Small intestine (tissue), 7 donors: ENCODE data around the gene SH3PXD2B. TPM values are rescaled to one million over a fixed set of nuclear protein-coding genes. Genes with fewer than 3 reads are reported as not detected.

Experiments used
- DNase-seq, 2 donors: peaks; one replicate each; pipeline versions ENCODE4 v3.0.0 to v3.0.0-alpha.2; 2013
- FAIRE-seq: peaks from 2 replicates; lab custom pipeline; 2012; peaks lifted over from hg19 to GRCh38; lab: Jason Lieb, UNC
- H3K27ac ChIP-seq, 3 donors: one replicate each; pipeline ENCODE4 v1.5.1; 2013; ENCODE audit warnings: low read length in 2 of 3, mild to moderate bottlenecking in 2 of 3, control low read depth in 1 of 3, inconsistent platforms in 1 of 3, low read depth in 1 of 3, moderate library complexity in 1 of 3
- H3K27me3 ChIP-seq, 3 donors: one replicate each; pipeline ENCODE4 v1.6.1; 2013; ENCODE audit warnings: low read length in 3 of 3, inconsistent platforms in 1 of 3; ENCODE audit not compliant: control insufficient read depth in 3 of 3, insufficient read depth in 3 of 3
- H3K36me3 ChIP-seq, 3 donors: one replicate each; pipeline ENCODE4 v1.6.1; 2013; ENCODE audit warnings: low read length in 3 of 3, inconsistent platforms in 1 of 3, low read depth in 1 of 3, mild to moderate bottlenecking in 1 of 3, moderate library complexity in 1 of 3; ENCODE audit not compliant: control insufficient read depth in 3 of 3, insufficient read depth in 2 of 3
- H3K4me1 ChIP-seq, 3 donors: one replicate each; pipeline ENCODE4 v1.6.1; 2013; ENCODE audit warnings: low read length in 2 of 3, inconsistent platforms in 1 of 3, low read depth in 1 of 3, mild to moderate bottlenecking in 1 of 3, moderate library complexity in 1 of 3; ENCODE audit not compliant: control insufficient read depth in 3 of 3, insufficient read depth in 2 of 3
- H3K4me3 ChIP-seq, 3 donors: one replicate each; pipeline ENCODE4 v1.5.1; 2013; ENCODE audit warnings: low read length in 3 of 3, control low read depth in 1 of 3, inconsistent platforms in 1 of 3, low read depth in 1 of 3, mild to moderate bottlenecking in 1 of 3, moderate library complexity in 1 of 3
- H3K9me3 ChIP-seq, 2 donors: one replicate each; pipeline ENCODE4 v1.6.1; 2013; ENCODE audit warnings: low read depth in 1 of 2, low read length in 1 of 2; ENCODE audit not compliant: control insufficient read depth in 2 of 2, insufficient read depth in 1 of 2
- WGBS, 3 donors: extraction: QIAGEN DNeasy Blood & Tissue Kit; methylation state at CpG; one replicate each; pipeline ENCODE4 v1.1.7; 2013; 5-methylcytosine and 5-hydroxymethylcytosine counted together
- polyA plus RNA-seq, 4 donors: library from polyadenylated mRNA; stranded (reverse) in 3 of 4; unstranded in 1 of 4; fragments of 200-250 nt in 3 of 4; fragments of 120-200 nt in 1 of 4; gene quantifications; one replicate each; pipeline versions ENCODE4 v1.2.1 to v1.2.3, GENCODE V29; 2013
- donor health status: healthy with polysubstance abuse.
- donor health status: control.
- donor health status: control.
- donor health status: Bipolar disorder and iron deficiency.
- donor health status: healthy.

Gene SH3PXD2B
- polyA plus RNA-seq, 4 donors: 1.1 to 11.9 (median 6.5) TPM

GRCh38 chr5:172321593-172321992 is 132.7 kb downstream of the SH3PXD2B start:
- H3K9me3 ChIP-seq: peaks cover 0 to 2% of the 10 kb centered on the region in 2 donors
- H3K36me3 ChIP-seq: no peaks in the 10 kb centered on the region
- no peak for DNase-seq
- H3K27ac ChIP-seq: no peak overlapping the region
- H3K4me1 ChIP-seq: no peaks in the 10 kb centered on the region
- no peaks in the 10 kb centered on the region for H3K27me3 ChIP-seq
- no peak for FAIRE-seq
- no peak overlapping the region for H3K4me3 ChIP-seq

- DNase-seq (no peak), FAIRE-seq (no peak)
- Histone ChIP-seq H3K27ac (no peak overlapping the region), H3K4me1 (peaks cover 0 to 11% (median 0%) of the 10 kb centered on the region in 3 donors), H3K9me3 (peaks cover 0 to 2% of the 10 kb centered on the region in 2 donors), H3K36me3 (no peaks in the 10 kb centered on the region), H3K27me3 (no peaks in the 10 kb centered on the region), H3K4me3 (no peak overlapping the region)
- WGBS, 3 donors: 81 to 93% (median 90%) methylated on average over 4 of the region's 4 CpGs
Observed at GRCh38 chr5:172319708-172320441, 134.4 kb downstream of the SH3PXD2B start.

GRCh38 chr5:172315587-172316493 is 138.5 kb downstream of the SH3PXD2B start:
- DNase-seq (peak in 1 of 2 donors; percentile 20), FAIRE-seq (no peak)
- peaks cover 0 to 2% (median 0%) of the 10 kb centered on the region in 3 donors for H3K27me3 ChIP-seq
- no peaks in the 10 kb centered on the region for H3K36me3 ChIP-seq
- H3K27ac ChIP-seq: peak overlapping the region in 1 of 3 donors; percentile 68
- H3K9me3 ChIP-seq: peaks cover 0 to 5% of the 10 kb centered on the region in 2 donors
- H3K4me3 ChIP-seq: no peak overlapping the region
- H3K4me1 ChIP-seq: peaks cover 0 to 11% (median 0%) of the 10 kb centered on the region in 3 donors
- WGBS, 3 donors: 84 to 92% (median 91%) methylated on average over 11 of the region's 11 CpGs

- Histone ChIP-seq H3K9me3 (peaks cover 0 to 5% of the 10 kb centered on the region in 2 donors), H3K4me3 (no peak overlapping the region), H3K27ac (no peak overlapping the region), H3K27me3 (peaks cover 0 to 2% (median 0%) of the 10 kb centered on the region in 3 donors), H3K4me1 (peaks cover 0 to 11% (median 0%) of the 10 kb centered on the region in 3 donors), H3K36me3 (no peaks in the 10 kb centered on the region)
- WGBS, 3 donors: 81 to 89% (median 88%) methylated on average over 4 of the region's 4 CpGs
- FAIRE-seq (no peak), DNase-seq (no peak)
Observed at GRCh38 chr5:172313915-172314314, 140.4 kb downstream of the SH3PXD2B start.

GRCh38 chr5:172312286-172312685 is 142.0 kb downstream of the SH3PXD2B start:
- 48 to 63% (median 62%) methylated on average over 1 of the region's 1 CpG for WGBS, 3 donors

GRCh38 chr5:172311605-172312004 is 142.7 kb downstream of the SH3PXD2B start:
- WGBS, 3 donors: 81 to 88% (median 82%) methylated on average over 4 of the region's 4 CpGs
- Histone ChIP-seq H3K27ac (no peak overlapping the region), H3K4me3 (no peak overlapping the region), H3K27me3 (peaks cover 0 to 2% (median 0%) of the 10 kb centered on the region in 3 donors), H3K36me3 (no peaks in the 10 kb centered on the region), H3K9me3 (peaks cover 0 to 5% of the 10 kb centered on the region in 2 donors), H3K4me1 (peaks cover 0 to 11% (median 0%) of the 10 kb centered on the region in 3 donors)
- FAIRE-seq (no peak), DNase-seq (no peak)

More at GRCh38 chr5:172312286-172312685, 142.0 kb downstream of the SH3PXD2B start:
- peaks cover 0 to 2% (median 0%) of the 10 kb centered on the region in 3 donors for H3K27me3 ChIP-seq
- H3K4me3 ChIP-seq: no peak overlapping the region
- FAIRE-seq: no peak
- no peak overlapping the region for H3K27ac ChIP-seq
- no peak for DNase-seq
- peaks cover 0 to 11% (median 0%) of the 10 kb centered on the region in 3 donors for H3K4me1 ChIP-seq
- no peaks in the 10 kb centered on the region for H3K36me3 ChIP-seq
- peaks cover 0 to 5% of the 10 kb centered on the region in 2 donors for H3K9me3 ChIP-seq

- no peak overlapping the region for H3K4me3 ChIP-seq
- no peak overlapping the region for H3K27ac ChIP-seq
- WGBS, 3 donors: 86 to 94% (median 92%) methylated on average over 7 of the region's 7 CpGs
- DNase-seq (no peak), FAIRE-seq (no peak)
- H3K4me1 ChIP-seq: peaks cover 0 to 11% (median 0%) of the 10 kb centered on the region in 3 donors
- H3K27me3 ChIP-seq: peaks cover 0 to 2% (median 0%) of the 10 kb centered on the region in 3 donors
- peaks cover 0 to 5% of the 10 kb centered on the region in 2 donors for H3K9me3 ChIP-seq
- no peaks in the 10 kb centered on the region for H3K36me3 ChIP-seq
Observed at GRCh38 chr5:172311026-172311425, 143.3 kb downstream of the SH3PXD2B start.

GRCh38 chr5:172305380-172305779 is 148.9 kb downstream of the SH3PXD2B start:
- Histone ChIP-seq H3K4me3 (no peak overlapping the region), H3K4me1 (no peaks in the 10 kb centered on the region), H3K36me3 (no peaks in the 10 kb centered on the region), H3K9me3 (peaks cover 0 to 7% of the 10 kb centered on the region in 2 donors), H3K27me3 (no peaks in the 10 kb centered on the region), H3K27ac (no peak overlapping the region)
- FAIRE-seq: no peak
- no peak for DNase-seq
- 85 to 87% (median 85%) methylated on average over 2 of the region's 2 CpGs for WGBS, 3 donors
